DOHH2 (cell line): Measurements from ENCODE around the gene SSH2.

ENCODE experiments used
- H3F3A ChIP-seq: fragments of 200-600 bp; sonication (generic), shearing (Covaris generic); 2 replicates; pipeline ENCODE4 v1.6.0; 2016; ENCODE audit warnings: antibody characterized with exemption, mild to moderate bottlenecking; ENCODE audit not compliant: control insufficient read depth, insufficient read depth
- H3K27ac ChIP-seq: fragments of 200-600 bp; sonication (generic); 2 replicates; pipeline ENCODE4 v1.5.1; 2014; ENCODE audit warnings: low read depth, mild to moderate bottlenecking, low read length, moderate library complexity
- H3K27me3 ChIP-seq: fragments of 200-600 bp; sonication (generic); 2 replicates; pipeline ENCODE4 v1.6.1; 2014; ENCODE audit warnings: mild to moderate bottlenecking, low read length, mixed read lengths; ENCODE audit not compliant: control insufficient read depth
- H3K36me3 ChIP-seq: fragments of 200-600 bp; sonication (generic); 2 replicates; pipeline ENCODE4 v1.6.1; 2014; ENCODE audit warnings: mild to moderate bottlenecking, low read length, moderate library complexity, mixed read lengths; ENCODE audit not compliant: control insufficient read depth
- H3K4me1 ChIP-seq: fragments of 200-600 bp; sonication (generic); 2 replicates; pipeline ENCODE4 v1.6.1; 2014; ENCODE audit warnings: mild to moderate bottlenecking, low read length, mixed read lengths; ENCODE audit not compliant: control insufficient read depth
- H3K4me2 ChIP-seq: fragments of 200-600 bp; sonication (generic); 2 replicates; pipeline ENCODE4 v1.6.0; 2014; ENCODE audit warnings: mild to moderate bottlenecking, low read length, moderate library complexity
- H3K4me3 ChIP-seq: fragments of 200-600 bp; sonication (generic); 2 replicates; pipeline ENCODE4 v1.5.1; 2014; ENCODE audit warnings: mild to moderate bottlenecking, low read length, mixed read lengths
- H3K79me2 ChIP-seq: fragments of 200-600 bp; sonication (generic); 2 replicates; pipeline ENCODE4 v1.6.1; 2014; ENCODE audit warnings: mild to moderate bottlenecking, low read length, mixed read lengths; ENCODE audit not compliant: control insufficient read depth
- H3K9me2 ChIP-seq: fragments of 200-600 bp; sonication (generic); replicated peaks from 2 replicates; pipeline ENCODE4 v1.6.1; 2014; ENCODE audit warnings: mild to moderate bottlenecking, low read length, mixed read lengths; ENCODE audit not compliant: control insufficient read depth
- H3K9me3 ChIP-seq: fragments of 200-600 bp; sonication (generic); 2 replicates; pipeline ENCODE4 v1.6.1; 2014; ENCODE audit warnings: antibody characterized with exemption, low read length, mixed read lengths; ENCODE audit not compliant: control insufficient read depth, insufficient read depth
- H4K20me1 ChIP-seq: fragments of 200-600 bp; sonication (generic); 2 replicates; pipeline ENCODE4 v1.6.0; 2014; ENCODE audit warnings: low read depth, mild to moderate bottlenecking, antibody characterized with exemption, low read length, moderate library complexity; ENCODE audit not compliant: control insufficient read depth, insufficient read depth
- EZH2phosphoT487 ChIP-seq: fragments of 200-600 bp; sonication (generic); IDR thresholded peaks from 2 replicates; pipeline ENCODE4 v1.6.1; 2017; ENCODE audit warnings: borderline replicate concordance, mild to moderate bottlenecking, antibody characterized with exemption, low read length, moderate library complexity, mixed read lengths
- TF ChIP-seq, protein P1 (sequence below): fragments of 200-600 bp; sonication (generic); IDR thresholded peaks from one replicate; pipeline ENCODE4 v1.5.1; 2014; ENCODE audit warnings: antibody characterized with exemption, mild to moderate bottlenecking, low read depth, low read length; ENCODE audit not compliant: poor library complexity, severe bottlenecking

The SSH2 gene

DNA sequence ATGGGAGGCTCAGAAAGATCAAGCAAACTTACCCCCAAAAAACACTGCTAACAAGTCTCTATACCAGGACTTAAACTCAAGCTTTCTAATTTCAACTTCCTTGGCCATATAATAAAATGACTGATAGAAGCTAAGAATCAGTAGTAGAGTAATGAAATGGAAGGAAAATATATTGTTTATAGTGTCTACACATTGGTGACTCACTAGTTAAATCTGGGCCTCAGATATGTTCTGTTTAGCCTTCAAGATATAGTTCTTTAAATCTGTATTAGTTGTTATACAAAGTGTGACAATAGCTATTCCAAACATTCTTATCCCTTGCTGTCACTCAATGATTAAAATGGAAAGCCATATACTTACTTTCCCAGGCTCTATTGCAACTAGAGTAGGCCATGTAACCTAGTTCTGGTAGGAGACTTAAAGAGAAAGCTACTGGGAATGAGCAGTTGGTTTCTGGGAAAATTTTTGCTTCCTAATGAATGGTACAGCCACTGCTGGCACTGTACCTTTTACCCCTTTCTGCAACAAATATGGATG lies 18.3 kb downstream of the SSH2 start:
- H3K36me3 ChIP-seq: peaks cover 9% of the 10 kb centered on the region
- H3K4me2 ChIP-seq: no peak overlapping the region
- H3K4me3 ChIP-seq: no peak overlapping the region
- H3F3A ChIP-seq: no peaks in the 10 kb centered on the region
- no peaks in the 10 kb centered on the region for H4K20me1 ChIP-seq
- TF ChIP-seq, protein P1, sequence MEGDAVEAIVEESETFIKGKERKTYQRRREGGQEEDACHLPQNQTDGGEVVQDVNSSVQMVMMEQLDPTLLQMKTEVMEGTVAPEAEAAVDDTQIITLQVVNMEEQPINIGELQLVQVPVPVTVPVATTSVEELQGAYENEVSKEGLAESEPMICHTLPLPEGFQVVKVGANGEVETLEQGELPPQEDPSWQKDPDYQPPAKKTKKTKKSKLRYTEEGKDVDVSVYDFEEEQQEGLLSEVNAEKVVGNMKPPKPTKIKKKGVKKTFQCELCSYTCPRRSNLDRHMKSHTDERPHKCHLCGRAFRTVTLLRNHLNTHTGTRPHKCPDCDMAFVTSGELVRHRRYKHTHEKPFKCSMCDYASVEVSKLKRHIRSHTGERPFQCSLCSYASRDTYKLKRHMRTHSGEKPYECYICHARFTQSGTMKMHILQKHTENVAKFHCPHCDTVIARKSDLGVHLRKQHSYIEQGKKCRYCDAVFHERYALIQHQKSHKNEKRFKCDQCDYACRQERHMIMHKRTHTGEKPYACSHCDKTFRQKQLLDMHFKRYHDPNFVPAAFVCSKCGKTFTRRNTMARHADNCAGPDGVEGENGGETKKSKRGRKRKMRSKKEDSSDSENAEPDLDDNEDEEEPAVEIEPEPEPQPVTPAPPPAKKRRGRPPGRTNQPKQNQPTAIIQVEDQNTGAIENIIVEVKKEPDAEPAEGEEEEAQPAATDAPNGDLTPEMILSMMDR: no peak
- peaks cover 7% of the 10 kb centered on the region; the same call in 1 of the 2 replicates for H3K9me3 ChIP-seq
- H3K27ac ChIP-seq: no peak overlapping the region
- peaks cover 84% of the 10 kb centered on the region for H3K79me2 ChIP-seq
- H3K27me3 ChIP-seq: no peaks in the 10 kb centered on the region
- H3K4me1 ChIP-seq: no peaks in the 10 kb centered on the region
- no peaks in the 10 kb centered on the region for H3K9me2 ChIP-seq

DNA sequence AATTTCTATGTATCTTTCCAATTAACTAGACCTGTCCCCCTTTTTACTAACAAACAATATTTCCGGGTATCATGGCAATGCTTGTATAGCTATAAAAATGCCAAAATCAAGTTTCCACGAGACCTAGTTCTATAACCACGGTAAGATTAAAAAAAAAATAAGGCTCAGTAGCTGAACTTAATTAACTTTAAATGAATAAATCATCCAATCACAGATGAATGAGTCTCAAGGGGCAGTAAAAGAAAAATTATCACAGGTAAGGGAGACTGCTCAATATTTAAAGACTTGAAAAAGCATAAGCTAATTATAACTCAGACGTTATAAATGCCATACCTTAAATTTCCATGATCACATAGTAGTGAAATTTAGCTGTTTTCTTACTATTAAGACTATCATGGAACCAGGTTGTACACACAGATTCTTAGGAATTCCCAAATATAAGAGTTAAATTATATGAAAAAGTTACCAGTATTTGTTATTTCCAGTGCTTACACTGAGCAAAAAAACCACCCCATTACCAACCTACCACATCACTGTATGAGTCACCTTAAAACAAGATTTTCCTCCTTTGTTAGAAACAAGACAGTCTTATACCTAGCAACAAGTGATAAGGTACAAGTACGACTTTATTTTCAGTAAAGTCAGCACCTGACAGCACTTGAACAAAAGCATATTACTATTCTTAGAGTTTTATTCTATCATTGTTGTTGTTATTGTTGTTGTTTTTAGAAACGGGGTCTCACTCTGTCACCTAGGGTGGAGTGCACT lies 20.6 kb downstream of the SSH2 start:
- H3K36me3 ChIP-seq: peaks cover 17% of the 10 kb centered on the region
- peaks cover 24% of the 10 kb centered on the region for H3K9me3 ChIP-seq
- TF ChIP-seq, protein P1: no peak
- TF ChIP-seq EZH2phosphoT487: no peak
- H3K4me2 ChIP-seq: no peak overlapping the region
- no peaks in the 10 kb centered on the region for H4K20me1 ChIP-seq
- H3K79me2 ChIP-seq: peaks cover 88% of the 10 kb centered on the region
- no peaks in the 10 kb centered on the region for H3K27me3 ChIP-seq
- no peaks in the 10 kb centered on the region for H3F3A ChIP-seq
- H3K9me2 ChIP-seq: no peaks in the 10 kb centered on the region
- H3K27ac ChIP-seq: no peak overlapping the region
- H3K4me1 ChIP-seq: no peaks in the 10 kb centered on the region
- H3K4me3 ChIP-seq: no peak overlapping the region

DNA sequence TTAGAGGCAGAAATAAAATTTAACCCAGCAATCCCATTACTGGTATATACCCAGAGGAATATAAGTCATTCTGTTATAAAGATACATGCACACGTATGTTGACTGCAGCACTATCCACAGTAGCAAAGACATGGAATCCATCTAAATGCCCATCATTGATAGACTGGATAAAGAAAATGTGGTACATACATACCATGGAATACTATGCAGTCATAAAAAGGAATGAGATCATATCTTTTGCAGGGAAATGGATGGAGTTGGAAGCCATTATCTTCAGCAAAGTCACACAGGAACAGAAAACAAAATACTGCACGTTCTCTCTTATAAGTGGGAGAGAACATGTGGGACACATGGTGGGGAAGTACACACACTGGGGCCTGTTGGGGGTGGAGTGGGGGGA lies 23.1 kb downstream of the SSH2 start:
- Histone ChIP-seq H3K79me2 (peaks cover 90% of the 10 kb centered on the region), H3K27ac (no peak overlapping the region), H3K4me1 (no peaks in the 10 kb centered on the region), H3K4me3 (no peak overlapping the region), H3K27me3 (no peaks in the 10 kb centered on the region), H3K9me3 (peaks cover 24% of the 10 kb centered on the region), H3K36me3 (peaks cover 17% of the 10 kb centered on the region), H3K9me2 (no peaks in the 10 kb centered on the region), H4K20me1 (no peaks in the 10 kb centered on the region), H3F3A (no peaks in the 10 kb centered on the region), H3K4me2 (no peak overlapping the region)
- no peak for TF ChIP-seq EZH2phosphoT487
- TF ChIP-seq, protein P1: no peak
